HUES48 (cell line): ENCODE measurements around the gene TRMT1.
A peak's percentile ranks its signal among the peaks of the same experiment; 100 is the strongest.
"Not testable (repeated sequence)": the region's sequence is repeated elsewhere in the genome, so short reads cannot be mapped to it uniquely, and the experiment has no call there.

Experiments
- H3K27ac ChIP-seq: one replicate; pipeline ENCODE4 v1.7.0; 2013; ENCODE audit warnings: low read depth, low read length, inconsistent platforms
- H3K27me3 ChIP-seq: 2 replicates; pipeline ENCODE4 v1.6.1; 2013; ENCODE audit warnings: mild to moderate bottlenecking, low read length; ENCODE audit not compliant: control insufficient read depth, insufficient read depth
- H3K36me3 ChIP-seq: 2 replicates; pipeline ENCODE4 v1.6.1; 2013; ENCODE audit warnings: low read length; ENCODE audit not compliant: control insufficient read depth, insufficient read depth
- H3K4me1 ChIP-seq: 2 replicates; pipeline ENCODE4 v1.6.1; 2013; ENCODE audit warnings: mild to moderate bottlenecking, low read length; ENCODE audit not compliant: control insufficient read depth, insufficient read depth
- H3K4me3 ChIP-seq: 2 replicates; pipeline ENCODE4 v1.5.1; 2013; ENCODE audit warnings: mild to moderate bottlenecking, low read depth, low read length
- H3K9ac ChIP-seq: 2 replicates; pipeline ENCODE4 v1.6.1; 2013; ENCODE audit warnings: mild to moderate bottlenecking, low read depth, low read length, moderate library complexity
- H3K9me3 ChIP-seq: 2 replicates; pipeline ENCODE4 v1.6.1; 2013; ENCODE audit warnings: low read length; ENCODE audit not compliant: control insufficient read depth, insufficient read depth

Gene TRMT1

DNA sequence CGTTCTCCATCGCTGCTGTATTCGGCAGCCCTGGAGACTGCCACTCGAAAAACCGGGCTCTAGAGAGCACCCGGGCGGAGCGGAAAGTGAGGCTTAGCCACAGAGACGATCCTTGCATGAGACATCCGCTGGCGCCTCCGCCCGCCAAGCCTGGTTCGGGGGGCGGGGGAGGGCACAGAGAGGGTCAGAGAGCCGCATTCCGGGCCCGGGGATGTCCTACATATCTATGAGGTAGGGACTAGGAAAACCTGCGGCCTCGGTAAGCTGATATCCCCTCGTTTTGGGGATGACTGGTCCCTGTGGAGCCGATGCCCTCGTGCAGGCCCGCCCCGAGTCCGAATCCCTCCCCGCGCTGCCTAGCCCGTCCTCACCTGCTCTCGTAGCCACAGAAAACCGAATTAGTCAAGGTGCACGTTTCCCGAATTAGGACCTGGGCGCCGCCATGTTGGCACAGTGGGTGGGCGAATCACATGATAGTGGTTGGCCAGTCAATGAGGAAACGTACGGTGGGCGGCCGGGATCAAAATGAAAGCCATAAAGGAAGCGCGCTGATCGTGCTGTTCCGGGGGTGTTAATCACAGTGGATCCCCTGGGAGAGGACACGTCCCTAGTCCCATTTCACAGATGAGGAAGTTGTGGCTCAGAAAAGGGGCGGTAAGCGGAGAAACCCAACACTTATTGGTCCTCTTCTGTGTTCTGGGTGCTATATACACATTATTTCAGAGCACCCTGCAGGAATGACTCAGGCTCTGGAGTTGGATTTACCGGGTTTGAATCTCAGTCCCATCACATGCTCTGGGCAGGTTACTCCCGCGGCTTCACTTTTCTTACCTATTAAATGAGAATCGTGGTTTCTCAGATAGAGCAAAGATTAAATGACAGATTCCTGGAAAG lies at the start of gene TRMT1:
TSS of gene TRMT1 (minus strand) at position 459 of the 894 bp plus-strand sequence. CDS start at position 118, 341 bp downstream.
- H3K27me3 ChIP-seq = no peaks in the 10 kb centered on the region
- peaks cover 24% of the 10 kb centered on the region for H3K4me1 ChIP-seq
- peak within 1 kb of the TSS; percentile 84 for H3K4me3 ChIP-seq
- peak within 1 kb of the TSS; percentile 85 for H3K9ac ChIP-seq
- peaks cover 42% of the 10 kb centered on the region for H3K36me3 ChIP-seq
- H3K27ac ChIP-seq = peak within 1 kb of the TSS; percentile 97
- H3K9me3 ChIP-seq = no peaks in the 10 kb centered on the region

DNA sequence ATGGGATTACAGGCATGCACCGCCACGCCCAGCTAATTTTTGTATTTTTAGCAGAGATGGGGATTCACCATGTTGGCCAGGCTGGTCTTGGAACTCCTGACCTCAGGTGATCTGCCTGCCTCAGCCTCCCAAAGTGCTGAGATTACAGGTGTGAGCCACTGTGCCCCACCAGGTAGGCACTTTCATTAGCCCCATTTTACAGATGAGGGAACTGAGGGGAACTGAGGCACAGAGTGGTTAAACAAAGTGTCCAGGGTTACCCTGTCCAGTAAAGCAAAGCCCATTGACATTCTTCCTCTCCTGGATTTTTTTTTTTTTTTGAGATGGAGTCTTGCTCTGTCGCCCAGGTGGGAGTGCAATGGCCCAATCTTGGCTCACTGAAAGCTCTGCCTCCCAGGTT lies 49.6 kb upstream of the TRMT1 start:
- not testable (repeated sequence) for H3K36me3 ChIP-seq, H3K9me3 ChIP-seq, H3K9ac ChIP-seq, H3K27me3 ChIP-seq, H3K4me3 ChIP-seq
- Histone ChIP-seq H3K27ac (peak overlapping the region; percentile 99), H3K4me1 (peaks cover 38% of the 10 kb centered on the region)

DNA sequence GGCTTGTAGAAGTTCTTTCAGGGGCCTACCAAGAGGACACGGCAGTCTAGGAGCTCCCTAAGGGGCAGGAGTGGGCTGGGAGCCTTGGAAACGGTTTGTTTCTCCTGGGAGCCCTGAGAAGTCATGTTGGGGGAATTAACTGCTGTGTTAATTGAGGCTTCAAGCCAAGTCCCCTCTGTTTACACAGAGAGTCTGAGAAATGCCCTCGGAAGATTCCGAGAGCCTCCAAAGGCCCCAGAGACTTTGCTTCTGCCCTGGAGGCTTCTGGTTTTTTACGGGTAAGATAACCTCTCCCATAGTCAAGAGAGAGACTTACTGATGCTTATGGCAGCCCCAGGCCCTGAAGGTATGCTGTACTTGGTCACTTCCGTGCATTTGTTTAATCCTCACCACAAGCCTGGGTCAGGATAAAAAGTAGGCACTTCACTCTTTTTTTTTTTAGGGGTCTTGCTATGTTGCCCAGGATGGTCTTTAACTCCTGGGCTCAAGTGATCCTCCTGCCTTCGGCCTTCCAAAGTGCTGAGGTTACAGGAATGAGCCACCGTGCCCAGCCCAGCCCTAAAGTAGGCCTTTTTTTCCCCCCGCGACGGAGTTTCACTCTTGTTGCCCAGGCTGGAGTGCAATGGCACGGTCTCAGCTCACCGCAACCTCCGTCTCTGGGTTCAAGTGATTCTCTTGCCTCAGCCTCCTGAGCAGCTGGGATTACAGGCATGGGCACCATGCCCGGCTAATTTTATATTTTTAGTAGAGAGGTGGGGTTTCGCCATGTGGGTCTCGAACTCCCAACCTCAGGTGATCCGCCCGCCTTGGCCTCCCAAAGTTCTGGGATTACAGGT lies 48.8 kb upstream of the TRMT1 start:
- no peaks in the 10 kb centered on the region for H3K27me3 ChIP-seq
- no peaks in the 10 kb centered on the region for H3K9me3 ChIP-seq
- H3K27ac ChIP-seq = peak overlapping the region; percentile 99
- peak overlapping the region; percentile 58 for H3K9ac ChIP-seq
- no peaks in the 10 kb centered on the region for H3K36me3 ChIP-seq
- peaks cover 38% of the 10 kb centered on the region for H3K4me1 ChIP-seq
- peak overlapping the region; percentile 35 for H3K4me3 ChIP-seq

DNA sequence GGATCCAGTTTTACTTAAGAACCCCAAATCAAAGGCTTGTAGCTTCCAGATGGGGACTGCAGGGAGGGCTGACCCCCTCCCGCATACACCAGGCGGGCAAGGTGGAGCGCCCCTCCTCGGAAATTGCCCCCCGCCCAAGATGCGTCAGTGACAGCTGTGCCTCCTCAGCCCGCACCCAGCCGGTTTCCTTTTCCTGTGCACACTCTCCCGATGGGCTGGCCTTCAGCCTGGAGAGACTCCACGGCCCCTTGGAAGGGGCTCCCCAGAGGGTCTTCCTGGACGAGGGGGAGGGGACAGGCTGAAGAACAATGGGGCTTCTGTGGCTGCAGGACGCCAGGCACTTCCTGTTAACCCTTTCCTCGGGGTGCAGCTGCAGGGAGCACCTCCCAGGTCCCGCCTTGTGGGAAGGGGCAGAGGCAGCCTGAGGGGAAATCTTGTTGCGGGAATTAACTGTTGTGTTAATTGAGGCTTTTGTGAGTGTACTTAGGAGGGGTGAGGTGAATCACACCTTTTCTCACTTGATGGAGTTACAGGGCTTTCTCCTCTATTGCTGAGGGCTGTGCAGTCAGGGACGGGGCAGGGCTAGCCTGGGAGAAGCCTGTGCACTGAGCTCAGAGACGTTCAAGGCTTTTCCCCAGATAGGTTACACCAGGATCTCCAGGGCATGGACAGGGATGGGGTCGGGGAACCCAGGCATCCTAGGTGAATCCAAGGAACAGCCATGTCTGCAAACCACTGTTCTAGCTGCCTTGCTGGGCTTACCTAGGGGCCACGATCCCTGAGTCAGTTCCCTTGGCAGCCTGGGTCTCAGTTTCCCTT lies 48.0 kb upstream of the TRMT1 start:
- Histone ChIP-seq H3K9me3 (no peaks in the 10 kb centered on the region), H3K27ac (peak overlapping the region; percentile 99), H3K9ac (peak overlapping the region; percentile 58), H3K4me1 (peaks cover 38% of the 10 kb centered on the region), H3K27me3 (no peaks in the 10 kb centered on the region), H3K4me3 (peak overlapping the region; percentile 59), H3K36me3 (no peaks in the 10 kb centered on the region)

DNA sequence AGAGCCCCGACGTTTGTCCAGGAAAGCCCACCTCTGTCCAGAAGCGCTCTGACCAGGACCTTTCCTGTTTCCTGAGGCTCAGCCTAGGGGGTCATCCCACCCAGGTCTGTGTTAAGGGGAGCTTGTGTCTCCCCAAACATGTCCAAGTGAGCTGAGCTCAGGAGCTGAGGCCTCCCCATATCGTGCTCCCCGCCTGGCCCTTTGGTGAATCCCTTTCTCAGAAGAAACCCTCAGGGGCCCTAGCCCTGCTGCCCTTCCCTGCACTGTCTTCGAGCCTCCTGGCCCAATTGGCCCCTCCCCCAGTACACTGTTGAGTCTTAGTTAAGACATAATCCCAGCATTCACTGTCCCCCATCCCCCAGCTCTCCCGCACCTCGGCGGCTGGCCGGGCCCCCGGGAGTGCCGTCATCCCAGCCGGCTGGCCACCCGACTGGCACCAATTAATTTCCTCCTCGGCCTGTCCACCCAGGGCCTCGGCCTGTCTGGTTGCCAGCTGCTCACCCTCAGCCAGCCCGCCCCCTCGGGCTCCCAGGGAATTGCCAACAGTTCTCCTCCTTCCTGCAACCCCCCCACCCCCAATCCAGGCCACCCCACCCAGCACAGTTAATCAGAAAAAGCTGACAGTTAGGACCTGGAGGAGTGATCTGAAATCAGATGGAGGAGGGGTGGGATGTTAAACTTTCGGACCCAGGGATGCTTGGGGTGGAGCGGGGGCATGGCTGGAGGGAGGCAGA lies 47.2 kb upstream of the TRMT1 start:
- Histone ChIP-seq H3K4me1 (peaks cover 36% of the 10 kb centered on the region), H3K9ac (peak overlapping the region; percentile 89), H3K36me3 (no peaks in the 10 kb centered on the region), H3K27me3 (no peaks in the 10 kb centered on the region), H3K4me3 (peak overlapping the region; percentile 59), H3K27ac (peak overlapping the region; percentile 99), H3K9me3 (no peaks in the 10 kb centered on the region)

DNA sequence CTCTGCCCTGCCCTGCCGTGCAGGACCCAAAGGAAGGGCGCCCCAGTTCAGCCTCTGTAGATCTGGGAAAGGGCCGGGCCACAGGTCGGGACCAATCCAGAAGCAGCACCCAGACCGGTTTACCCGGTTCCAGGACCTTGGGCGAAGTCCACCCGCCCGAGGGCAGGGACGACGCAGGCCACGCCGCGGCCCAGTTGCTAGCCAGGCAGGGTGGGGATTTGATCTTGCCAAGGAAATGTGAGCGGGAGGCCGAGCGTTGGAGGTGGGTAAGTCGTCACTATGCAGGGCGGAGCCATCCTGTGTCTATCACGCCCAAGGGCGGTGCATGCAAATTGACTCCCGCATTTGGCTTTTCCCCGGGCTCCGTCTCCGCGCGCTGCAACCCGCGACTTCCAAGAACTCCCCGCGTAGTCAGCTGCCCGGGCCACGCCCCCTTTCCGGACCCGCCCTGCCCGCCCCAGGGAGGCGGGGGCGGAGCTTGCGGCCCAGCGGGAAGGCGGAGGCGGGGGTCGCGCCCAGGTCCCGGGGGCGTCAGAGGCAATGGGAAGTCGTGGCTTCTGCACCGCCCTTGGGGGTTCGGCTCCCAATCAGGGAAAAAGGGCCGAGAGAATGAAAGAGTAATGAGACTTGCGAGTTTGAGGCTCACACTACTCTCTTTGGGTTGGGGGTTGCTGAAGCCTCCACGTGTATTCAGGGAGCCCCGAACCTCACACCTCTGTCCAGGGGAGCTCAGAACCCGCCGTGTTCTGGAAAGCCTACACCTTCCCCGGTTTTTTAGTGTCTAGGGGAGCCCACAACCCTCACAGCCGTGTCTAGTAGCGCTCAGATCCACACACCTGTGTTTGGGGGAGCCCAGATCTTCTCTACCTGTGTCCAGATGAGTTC lies 46.4 kb upstream of the TRMT1 start:
- Histone ChIP-seq H3K27me3 (no peaks in the 10 kb centered on the region), H3K36me3 (no peaks in the 10 kb centered on the region), H3K4me3 (peak overlapping the region; percentile 59), H3K4me1 (peaks cover 32% of the 10 kb centered on the region), H3K9me3 (no peaks in the 10 kb centered on the region), H3K9ac (peak overlapping the region; percentile 89), H3K27ac (peak overlapping the region; percentile 99)

DNA sequence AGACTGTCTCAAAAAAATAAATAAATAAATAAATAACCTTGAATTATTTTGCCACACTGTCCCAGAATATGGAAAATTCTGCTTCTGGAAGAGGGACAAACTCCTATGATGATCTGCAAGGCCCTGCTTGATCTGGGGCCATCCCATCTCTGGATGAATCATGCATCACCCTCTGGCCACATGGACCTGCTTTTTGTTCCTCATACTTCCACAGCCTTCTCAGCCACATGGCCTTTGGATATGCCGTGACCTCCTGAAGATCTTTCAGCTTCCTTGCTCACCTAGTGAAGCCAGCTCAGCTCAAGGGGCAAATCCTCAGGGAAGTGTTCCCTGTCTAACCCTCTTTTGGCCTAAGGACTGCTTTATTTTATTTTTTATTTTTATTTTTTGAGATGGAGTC lies 44.0 kb upstream of the TRMT1 start:
- H3K4me1 ChIP-seq = peaks cover 24% of the 10 kb centered on the region
- no peak overlapping the region for H3K9ac ChIP-seq
- H3K9me3 ChIP-seq = no peaks in the 10 kb centered on the region
- H3K4me3 ChIP-seq = no peak overlapping the region
- no peaks in the 10 kb centered on the region for H3K36me3 ChIP-seq
- H3K27me3 ChIP-seq = no peaks in the 10 kb centered on the region
- no peak overlapping the region for H3K27ac ChIP-seq

DNA sequence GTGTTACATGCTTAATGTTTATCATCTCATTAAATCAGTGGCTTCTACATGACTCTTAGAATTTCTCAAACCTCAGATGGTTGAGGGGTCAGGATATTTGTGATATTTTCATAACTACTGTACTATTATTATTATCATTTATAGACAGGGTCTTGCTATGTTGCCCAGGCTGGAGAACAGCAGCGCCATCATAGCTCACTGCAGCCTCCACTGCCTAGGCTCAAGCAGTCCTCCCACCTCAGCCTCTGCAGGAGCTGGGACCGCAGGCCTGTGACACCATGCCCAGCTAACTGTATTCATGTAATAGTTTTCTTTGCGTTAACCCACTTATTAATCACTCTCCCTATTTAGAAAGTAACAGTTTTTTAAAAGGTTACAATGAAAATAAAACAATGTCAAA lies 43.2 kb upstream of the TRMT1 start:
- Histone ChIP-seq H3K4me3 (no peak overlapping the region), H3K27ac (no peak overlapping the region), H3K9me3 (no peaks in the 10 kb centered on the region), H3K4me1 (peaks cover 16% of the 10 kb centered on the region), H3K9ac (no peak overlapping the region), H3K36me3 (no peaks in the 10 kb centered on the region), H3K27me3 (no peaks in the 10 kb centered on the region)

DNA sequence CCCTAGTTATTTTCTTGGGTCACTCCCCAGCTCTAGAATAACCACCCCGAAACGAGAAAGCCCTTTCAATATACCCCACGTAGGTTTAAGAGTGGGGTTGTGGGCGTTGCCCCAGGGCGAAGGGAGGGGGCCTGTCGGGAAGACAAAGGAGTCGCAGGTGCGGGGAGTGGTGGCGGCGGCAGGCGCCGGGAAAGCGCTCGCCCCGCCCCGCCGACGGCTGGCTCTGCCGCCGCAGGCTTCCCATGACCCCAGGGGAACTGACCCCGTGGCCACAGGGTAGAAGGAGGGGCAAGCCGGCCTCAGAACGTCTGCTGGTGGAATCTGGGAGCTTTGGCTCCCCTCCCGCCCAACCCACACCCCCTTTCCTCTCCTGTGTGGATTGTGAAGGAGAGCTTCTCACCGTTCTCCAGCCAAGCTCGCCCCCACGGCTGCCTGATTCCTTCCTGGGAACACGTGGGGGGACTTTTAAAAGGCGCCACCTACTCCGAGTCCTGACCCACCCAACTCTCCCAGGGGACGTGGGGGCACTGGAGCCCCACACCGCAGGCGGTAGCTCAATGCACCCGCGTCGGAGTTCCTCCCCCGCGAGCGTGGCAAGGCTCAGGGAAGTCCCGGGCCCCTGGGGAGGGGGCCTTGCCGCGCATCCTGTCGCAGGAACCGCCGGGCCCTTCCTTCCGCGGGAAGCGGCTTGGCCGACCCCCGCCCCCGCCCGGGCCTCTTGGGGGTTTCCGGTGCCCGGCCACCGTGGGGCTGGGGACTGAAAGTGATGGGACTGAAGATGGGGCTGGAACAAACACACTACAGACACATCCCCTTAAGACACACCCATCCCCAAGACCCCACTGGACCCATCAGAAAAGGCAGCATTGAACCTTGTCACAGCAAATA lies 39.2 kb upstream of the TRMT1 start:
- Histone ChIP-seq H3K27ac (peak overlapping the region; percentile 100), H3K9me3 (no peaks in the 10 kb centered on the region), H3K4me3 (peak overlapping the region; percentile 86), H3K4me1 (peaks cover 5% of the 10 kb centered on the region), H3K9ac (peak overlapping the region; percentile 97), H3K36me3 (0 out of 2 replicates have a peak, but pooled peaks cover 3% of the 10 kb centered on the region), H3K27me3 (no peaks in the 10 kb centered on the region)
